Mucosa of descending colon (tissue), 3 donors: ENCODE data around the gene NR2C2AP. TPM values are rescaled to one million over a fixed set of nuclear protein-coding genes. Genes with fewer than 3 reads are reported as not detected.
A peak's percentile ranks its signal among the peaks of the same experiment; 100 is the strongest.

ENCODE experiments used
- ATAC-seq: fragments of 200-7000 bp; cut with Tn5 transposase; one replicate; pipeline ENCODE4 v1.9.1; 2020; ENCODE audit warnings: mild to moderate bottlenecking, moderate library complexity
- DNase-seq, 3 donors: peaks; one replicate each; pipeline ENCODE4 v3.0.0-alpha.2; 2020
- H3K36me3 ChIP-seq: fragments of 200-600 bp; one replicate; pipeline ENCODE4 v1.8.0; 2021; ENCODE audit warnings: low read depth, mild to moderate bottlenecking
- H3K4me1 ChIP-seq: fragments of 200-600 bp; one replicate; pipeline ENCODE4 v1.8.0; 2021; ENCODE audit warnings: low read depth, mild to moderate bottlenecking
- H3K4me3 ChIP-seq: fragments of 200-600 bp; one replicate; pipeline ENCODE4 v1.8.0; 2021; ENCODE audit warnings: mild to moderate bottlenecking
- H3K9me3 ChIP-seq: fragments of 200-600 bp; one replicate; pipeline ENCODE4 v1.8.0; 2021; ENCODE audit warnings: mild to moderate bottlenecking
- CTCF ChIP-seq: fragments of 200-600 bp; IDR thresholded peaks from one replicate; pipeline ENCODE4 v1.8.0; 2022; ENCODE audit warnings: antibody characterized with exemption, mild to moderate bottlenecking
- intact Hi-C, 2 donors: fragments of 100-400 bp; cut with DNase I in 1 of 2; cut with micrococcal nuclease in 1 of 2; formaldehyde crosslinking; loops; one replicate each; pipeline versions ENCODE4 v1.11.0 to v1.11.1; 2022; cut with DNase I, micrococcal nuclease
- total RNA-seq, 3 donors: library from RNA; stranded (reverse); fragmentation: NEBNext Ultra II Directional in 2 of 3; extraction: Animal tissue kit (Norgen Biotek cat#: 25700) in 2 of 3; gene quantifications; one replicate each; pipeline versions ENCODE4 v1.2.1 to v1.2.4, GENCODE V29; 2021 to 2023
- donor health status: DM: no; HTN: no; CAD: no; lungs with moderate emphysema.
- donor health status: DM: no; HTN: no; CAD: no.
- donor health status: DM: no; HTN: yes; CAD: no.

The NR2C2AP gene
- total RNA-seq, 3 donors from 2014 or later, result 12.5 to 14.6 (median 13.4) TPM

GRCh38 chr19:19159534-19159933 is 43.7 kb downstream of the NR2C2AP start:
- DNase-seq, result no peak
- intact Hi-C loops, result no loop called here

GRCh38 chr19:19157808-19158207 is 45.4 kb downstream of the NR2C2AP start:
- intact Hi-C loops, result no loop called here
- Histone ChIP-seq H3K36me3 (no peaks in the 10 kb centered on the region), H3K4me1 (no peaks in the 10 kb centered on the region), H3K4me3 (no peak overlapping the region), H3K9me3 (no peaks in the 10 kb centered on the region)
- DNase-seq, result no peak
- no peak for ATAC-seq
- TF ChIP-seq CTCF, result no peak

More at GRCh38 chr19:19159534-19159933, 43.7 kb downstream of the NR2C2AP start:
- no peak overlapping the region for H3K4me3 ChIP-seq
- ATAC-seq, result no peak
- TF ChIP-seq CTCF, result no peak
- no peaks in the 10 kb centered on the region for H3K9me3 ChIP-seq
- no peaks in the 10 kb centered on the region for H3K36me3 ChIP-seq
- H3K4me1 ChIP-seq, result no peaks in the 10 kb centered on the region

- intact Hi-C loops, result no loop called here
- DNase-seq, result no peak
- Histone ChIP-seq H3K36me3 (no peaks in the 10 kb centered on the region), H3K4me3 (no peak overlapping the region), H3K4me1 (no peaks in the 10 kb centered on the region), H3K9me3 (no peaks in the 10 kb centered on the region)
- ATAC-seq, result peak; percentile 60
- TF ChIP-seq CTCF, result no peak
These were observed 47.6 kb downstream of the NR2C2AP start for GRCh38 chr19:19155495-19156219.

GRCh38 chr19:19154768-19155494 is 48.3 kb downstream of the NR2C2AP start:
- intact Hi-C loops, result no loop called here

More at GRCh38 chr19:19154768-19155494, 48.3 kb downstream of the NR2C2AP start:
- Histone ChIP-seq H3K9me3 (no peaks in the 10 kb centered on the region), H3K36me3 (no peaks in the 10 kb centered on the region), H3K4me1 (no peaks in the 10 kb centered on the region), H3K4me3 (no peak overlapping the region)
- no peak for DNase-seq
- no peak for TF ChIP-seq CTCF
- peak; percentile 19 for ATAC-seq
